HCT116 (cell line): Measurements from ENCODE around the gene HLA-DMA.

Experiments
- POLR2A ChIP-seq: IDR thresholded peaks from 2 replicates; pipeline ENCODE4 v1.7.0; 2011; ENCODE audit warnings: borderline replicate concordance; ENCODE audit not compliant: insufficient read depth, insufficient read length; ENCODE audit errors: extremely low read depth
- POLR2AphosphoS5 ChIP-seq: IDR thresholded peaks from 2 replicates; pipeline ENCODE4 v1.6.1; 2011; ENCODE audit warnings: mild to moderate bottlenecking, low read depth, low read length, moderate library complexity
- SP1 ChIP-seq: IDR thresholded peaks from 2 replicates; pipeline ENCODE4 v1.6.1; 2012; ENCODE audit warnings: low read depth
- TF ChIP-seq, protein P1 (sequence below), 3 experiments: fragments of 200-600 bp in 1 of 3; sonication (generic) in 1 of 3; IDR thresholded peaks in 2 of 3; conservative IDR thresholded peaks in 1 of 3; 2 replicates each; pipeline ENCODE4 v1.5.1; 2012 to 2017; ENCODE audit warnings: low read depth in 2 of 3, low read length in 2 of 3, antibody characterized with exemption in 1 of 3, borderline replicate concordance in 1 of 3, control low read depth in 1 of 3, mild to moderate bottlenecking in 1 of 3, mixed read lengths in 1 of 3, mixed run types in 1 of 3, moderate library complexity in 1 of 3; ENCODE audit not compliant: insufficient read depth in 1 of 3
- TF ChIP-seq, protein P2 (sequence below): IDR thresholded peaks from 2 replicates; pipeline ENCODE4 v1.6.1; 2012; ENCODE audit warnings: low read depth

DNA sequence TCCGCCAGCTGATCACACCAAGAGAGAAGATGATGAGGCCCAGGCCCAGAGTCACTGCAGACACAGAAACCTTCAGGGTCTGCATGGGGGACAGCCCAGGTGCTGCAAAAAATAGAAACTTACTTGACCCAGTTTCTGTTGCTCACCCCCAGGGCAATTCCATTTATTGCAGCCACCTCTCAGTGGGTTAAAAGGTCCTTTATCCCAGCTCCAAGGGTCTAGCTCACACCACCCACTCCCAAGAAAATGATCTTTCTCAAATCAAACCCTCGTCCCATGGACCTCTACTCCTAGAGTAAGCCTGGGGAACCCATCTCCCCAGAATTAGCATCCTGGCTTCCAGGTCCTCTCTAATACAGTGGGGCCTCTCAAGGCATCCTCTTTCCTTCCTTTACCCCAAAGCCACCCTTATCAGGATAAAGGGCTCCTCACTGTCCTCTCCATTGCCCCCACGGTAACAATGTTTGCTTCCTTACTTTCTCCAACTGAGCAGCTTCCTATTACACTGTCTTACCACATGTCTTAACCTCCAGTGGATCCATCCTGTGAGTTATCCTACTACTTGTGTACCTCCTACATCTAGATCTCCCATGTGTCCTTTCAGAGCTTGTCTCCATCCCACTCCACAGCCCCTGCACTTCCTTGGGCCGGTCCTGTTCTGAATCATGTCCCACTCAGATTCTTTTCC lies 17.2 kb downstream of the HLA-DMA start:
- TF ChIP-seq, protein P1, sequence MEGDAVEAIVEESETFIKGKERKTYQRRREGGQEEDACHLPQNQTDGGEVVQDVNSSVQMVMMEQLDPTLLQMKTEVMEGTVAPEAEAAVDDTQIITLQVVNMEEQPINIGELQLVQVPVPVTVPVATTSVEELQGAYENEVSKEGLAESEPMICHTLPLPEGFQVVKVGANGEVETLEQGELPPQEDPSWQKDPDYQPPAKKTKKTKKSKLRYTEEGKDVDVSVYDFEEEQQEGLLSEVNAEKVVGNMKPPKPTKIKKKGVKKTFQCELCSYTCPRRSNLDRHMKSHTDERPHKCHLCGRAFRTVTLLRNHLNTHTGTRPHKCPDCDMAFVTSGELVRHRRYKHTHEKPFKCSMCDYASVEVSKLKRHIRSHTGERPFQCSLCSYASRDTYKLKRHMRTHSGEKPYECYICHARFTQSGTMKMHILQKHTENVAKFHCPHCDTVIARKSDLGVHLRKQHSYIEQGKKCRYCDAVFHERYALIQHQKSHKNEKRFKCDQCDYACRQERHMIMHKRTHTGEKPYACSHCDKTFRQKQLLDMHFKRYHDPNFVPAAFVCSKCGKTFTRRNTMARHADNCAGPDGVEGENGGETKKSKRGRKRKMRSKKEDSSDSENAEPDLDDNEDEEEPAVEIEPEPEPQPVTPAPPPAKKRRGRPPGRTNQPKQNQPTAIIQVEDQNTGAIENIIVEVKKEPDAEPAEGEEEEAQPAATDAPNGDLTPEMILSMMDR (IDR thresholded peaks at IDR 0.05 in 2 of 3, conservative IDR thresholded peaks at IDR 0.05 in 1 of 3; ENCODE audit: borderline replicate concordance in 1 of 3, insufficient read depth in 1 of 3, low read depth in 2 of 3, low read length in 2 of 3), result no peak
- TF ChIP-seq POLR2A (no peak), SP1 (no peak), POLR2AphosphoS5 (no peak)
- TF ChIP-seq, protein P2, sequence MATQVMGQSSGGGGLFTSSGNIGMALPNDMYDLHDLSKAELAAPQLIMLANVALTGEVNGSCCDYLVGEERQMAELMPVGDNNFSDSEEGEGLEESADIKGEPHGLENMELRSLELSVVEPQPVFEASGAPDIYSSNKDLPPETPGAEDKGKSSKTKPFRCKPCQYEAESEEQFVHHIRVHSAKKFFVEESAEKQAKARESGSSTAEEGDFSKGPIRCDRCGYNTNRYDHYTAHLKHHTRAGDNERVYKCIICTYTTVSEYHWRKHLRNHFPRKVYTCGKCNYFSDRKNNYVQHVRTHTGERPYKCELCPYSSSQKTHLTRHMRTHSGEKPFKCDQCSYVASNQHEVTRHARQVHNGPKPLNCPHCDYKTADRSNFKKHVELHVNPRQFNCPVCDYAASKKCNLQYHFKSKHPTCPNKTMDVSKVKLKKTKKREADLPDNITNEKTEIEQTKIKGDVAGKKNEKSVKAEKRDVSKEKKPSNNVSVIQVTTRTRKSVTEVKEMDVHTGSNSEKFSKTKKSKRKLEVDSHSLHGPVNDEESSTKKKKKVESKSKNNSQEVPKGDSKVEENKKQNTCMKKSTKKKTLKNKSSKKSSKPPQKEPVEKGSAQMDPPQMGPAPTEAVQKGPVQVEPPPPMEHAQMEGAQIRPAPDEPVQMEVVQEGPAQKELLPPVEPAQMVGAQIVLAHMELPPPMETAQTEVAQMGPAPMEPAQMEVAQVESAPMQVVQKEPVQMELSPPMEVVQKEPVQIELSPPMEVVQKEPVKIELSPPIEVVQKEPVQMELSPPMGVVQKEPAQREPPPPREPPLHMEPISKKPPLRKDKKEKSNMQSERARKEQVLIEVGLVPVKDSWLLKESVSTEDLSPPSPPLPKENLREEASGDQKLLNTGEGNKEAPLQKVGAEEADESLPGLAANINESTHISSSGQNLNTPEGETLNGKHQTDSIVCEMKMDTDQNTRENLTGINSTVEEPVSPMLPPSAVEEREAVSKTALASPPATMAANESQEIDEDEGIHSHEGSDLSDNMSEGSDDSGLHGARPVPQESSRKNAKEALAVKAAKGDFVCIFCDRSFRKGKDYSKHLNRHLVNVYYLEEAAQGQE, result no peak
